WERI-Rb-1 (cell line): ENCODE results near the gene TXN2.

Source experiments
- DNase-seq: peaks from one replicate; pipeline ENCODE4 v3.0.0-alpha.2; 2020
- H3K27ac ChIP-seq: fragments of 250-450 bp; sonication (Bioruptor Pico); 2 replicates; pipeline ENCODE4 v1.5.1; 2020; ENCODE audit warnings: mild to moderate bottlenecking, moderate library complexity
- H3K27me3 ChIP-seq: fragments of 250-450 bp; sonication (Bioruptor Pico); 2 replicates; pipeline ENCODE4 v1.5.1; 2021; ENCODE audit warnings: mild to moderate bottlenecking, low read depth, moderate library complexity; ENCODE audit not compliant: insufficient read depth, severe bottlenecking
- H3K36me3 ChIP-seq: fragments of 250-450 bp; sonication (Bioruptor Pico); 2 replicates; pipeline ENCODE4 v1.5.1; 2020; ENCODE audit warnings: mild to moderate bottlenecking, moderate library complexity
- H3K4me3 ChIP-seq: 2 replicates; pipeline ENCODE4 v1.5.1; 2011; ENCODE audit warnings: low read depth, mild to moderate bottlenecking, control low read depth, low read length
- H3K9me3 ChIP-seq: fragments of 250-450 bp; sonication (Bioruptor Pico); 2 replicates; pipeline ENCODE4 v1.5.1; 2021; ENCODE audit warnings: mild to moderate bottlenecking, moderate library complexity; ENCODE audit not compliant: severe bottlenecking
- TF ChIP-seq, protein P1 (sequence below): IDR thresholded peaks from 2 replicates; pipeline ENCODE4 v1.5.1; 2011; ENCODE audit warnings: low read depth, mild to moderate bottlenecking, control low read depth, inconsistent platforms, low read length

TXN2 gene

DNA sequence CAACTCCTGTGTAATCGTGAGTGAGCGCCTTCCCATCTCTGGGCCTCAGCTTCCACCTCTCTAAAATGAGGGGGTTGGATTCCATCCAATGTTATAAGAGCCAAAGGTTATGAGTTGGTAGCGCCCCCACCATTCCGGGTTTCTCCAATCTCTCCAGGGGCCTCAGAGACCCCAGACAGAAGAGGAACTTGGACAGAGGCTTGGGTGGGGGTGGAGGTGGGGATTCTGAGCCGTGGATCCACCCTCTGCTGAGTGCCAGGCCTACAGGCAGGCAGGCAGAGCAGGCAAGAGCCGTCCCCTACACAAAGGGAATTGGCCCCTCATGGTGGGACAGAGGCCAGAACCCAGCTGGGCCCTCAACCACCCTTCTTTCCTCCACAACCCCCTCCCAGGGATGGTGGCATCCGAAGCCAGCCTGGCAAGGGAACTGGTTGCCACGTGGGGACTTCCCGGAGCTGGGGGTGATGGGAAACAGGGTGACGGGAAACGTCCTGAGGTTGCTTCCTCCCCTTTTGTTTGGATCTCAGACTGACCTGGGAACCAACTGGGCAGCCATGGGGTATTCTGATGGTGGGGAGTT, 31.8 kb downstream of the TXN2 start:
- DNase-seq, result no peak
- no peaks in the 10 kb centered on the region for H3K27me3 ChIP-seq

DNA sequence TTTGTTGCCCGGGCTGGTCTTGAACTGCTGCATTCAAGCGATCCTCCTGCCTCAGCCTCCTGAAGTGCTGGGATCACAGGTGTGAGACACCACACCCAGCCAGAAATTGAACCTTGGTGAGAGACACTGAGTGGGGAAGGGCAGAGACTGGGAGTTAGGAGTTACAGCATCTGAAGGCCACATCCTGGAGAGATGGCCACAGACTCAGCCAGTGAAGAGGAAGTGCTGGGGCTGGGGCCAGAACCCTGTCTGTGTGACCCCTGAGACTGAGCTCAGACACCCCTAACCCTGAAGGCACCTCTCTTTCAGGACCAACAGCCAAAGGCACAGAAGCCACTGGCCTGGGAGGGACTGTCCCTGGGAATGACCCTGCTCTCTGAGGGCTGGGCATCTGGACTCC, 33.8 kb downstream of the TXN2 start:
- TF ChIP-seq, protein P1, sequence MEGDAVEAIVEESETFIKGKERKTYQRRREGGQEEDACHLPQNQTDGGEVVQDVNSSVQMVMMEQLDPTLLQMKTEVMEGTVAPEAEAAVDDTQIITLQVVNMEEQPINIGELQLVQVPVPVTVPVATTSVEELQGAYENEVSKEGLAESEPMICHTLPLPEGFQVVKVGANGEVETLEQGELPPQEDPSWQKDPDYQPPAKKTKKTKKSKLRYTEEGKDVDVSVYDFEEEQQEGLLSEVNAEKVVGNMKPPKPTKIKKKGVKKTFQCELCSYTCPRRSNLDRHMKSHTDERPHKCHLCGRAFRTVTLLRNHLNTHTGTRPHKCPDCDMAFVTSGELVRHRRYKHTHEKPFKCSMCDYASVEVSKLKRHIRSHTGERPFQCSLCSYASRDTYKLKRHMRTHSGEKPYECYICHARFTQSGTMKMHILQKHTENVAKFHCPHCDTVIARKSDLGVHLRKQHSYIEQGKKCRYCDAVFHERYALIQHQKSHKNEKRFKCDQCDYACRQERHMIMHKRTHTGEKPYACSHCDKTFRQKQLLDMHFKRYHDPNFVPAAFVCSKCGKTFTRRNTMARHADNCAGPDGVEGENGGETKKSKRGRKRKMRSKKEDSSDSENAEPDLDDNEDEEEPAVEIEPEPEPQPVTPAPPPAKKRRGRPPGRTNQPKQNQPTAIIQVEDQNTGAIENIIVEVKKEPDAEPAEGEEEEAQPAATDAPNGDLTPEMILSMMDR, result no peak
- DNase-seq, result no peak
- no peak overlapping the region for H3K4me3 ChIP-seq
- H3K36me3 ChIP-seq, result no peaks in the 10 kb centered on the region
- no peaks in the 10 kb centered on the region for H3K27me3 ChIP-seq
- H3K9me3 ChIP-seq, result no peaks in the 10 kb centered on the region
- H3K27ac ChIP-seq, result no peak overlapping the region

More for the DNA sequence above, 31.8 kb downstream of the TXN2 start:
- H3K36me3 ChIP-seq, result no peaks in the 10 kb centered on the region
- TF ChIP-seq, protein P1, result no peak
- H3K27ac ChIP-seq, result no peak overlapping the region
- no peaks in the 10 kb centered on the region for H3K9me3 ChIP-seq
- H3K4me3 ChIP-seq, result no peak overlapping the region

DNA sequence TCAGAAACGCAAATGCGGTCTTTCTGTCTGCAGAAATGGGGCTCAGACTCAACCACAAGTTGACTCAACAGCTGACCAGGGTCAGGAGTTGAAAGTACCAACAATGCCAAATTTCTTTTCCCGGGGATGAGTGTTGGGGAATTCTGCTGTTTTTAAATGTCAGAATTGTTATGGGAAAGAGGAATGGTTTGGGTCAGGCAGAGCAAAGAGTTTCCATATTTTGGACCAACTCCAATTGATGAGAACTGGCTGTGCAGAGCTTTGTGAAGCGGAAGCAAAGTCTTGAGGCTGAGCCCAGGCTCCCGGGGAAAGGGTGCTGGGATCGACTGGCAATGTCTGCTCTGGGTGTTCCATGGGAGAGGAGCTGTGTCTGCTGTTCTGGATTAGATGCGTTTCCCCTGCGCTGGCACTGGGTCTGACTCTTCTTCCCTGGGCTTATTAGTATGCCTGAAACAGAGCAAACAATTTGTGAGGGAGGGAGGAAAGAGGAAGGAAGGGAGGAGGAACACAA, 36.2 kb downstream of the TXN2 start:
- TF ChIP-seq, protein P1, result no peak
- no peaks in the 10 kb centered on the region for H3K9me3 ChIP-seq
- DNase-seq, result no peak
- H3K27ac ChIP-seq, result no peak overlapping the region
- no peaks in the 10 kb centered on the region for H3K36me3 ChIP-seq
- no peak overlapping the region for H3K4me3 ChIP-seq
- H3K27me3 ChIP-seq, result no peaks in the 10 kb centered on the region

DNA sequence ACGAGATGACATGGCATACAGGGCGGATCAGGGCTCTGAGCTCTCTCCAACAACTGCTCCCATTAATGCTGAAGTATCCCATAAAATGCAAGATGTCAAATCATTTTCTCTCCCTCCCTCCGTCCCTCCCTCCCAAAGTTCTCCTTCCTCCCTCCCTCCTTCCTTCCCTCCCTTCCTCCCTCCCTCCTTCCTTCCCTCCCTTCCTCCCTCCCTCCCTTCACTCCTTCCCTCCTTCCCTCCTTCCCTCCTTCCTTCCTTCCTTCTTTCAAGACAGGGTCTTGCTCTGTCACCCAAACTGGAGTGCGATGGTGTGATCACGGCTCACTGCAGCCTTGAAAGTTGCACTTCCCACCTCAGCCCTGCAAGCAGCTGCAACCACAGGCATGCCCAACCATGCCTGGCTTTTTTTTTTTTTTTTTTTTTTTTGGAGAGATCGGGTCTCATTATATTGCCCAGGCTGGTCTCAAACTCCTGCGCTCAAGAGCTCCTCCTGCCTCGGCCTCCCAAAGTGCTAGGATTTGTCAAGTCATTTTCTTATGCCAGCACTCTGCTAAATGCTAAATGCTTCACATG, 38.2 kb downstream of the TXN2 start:
- DNase-seq, result no peak
- H3K27me3 ChIP-seq, result no peaks in the 10 kb centered on the region
- no peak overlapping the region for H3K27ac ChIP-seq
- TF ChIP-seq, protein P1, result no peak
- H3K4me3 ChIP-seq, result no peak overlapping the region
- no peaks in the 10 kb centered on the region for H3K36me3 ChIP-seq
- no peaks in the 10 kb centered on the region for H3K9me3 ChIP-seq

DNA sequence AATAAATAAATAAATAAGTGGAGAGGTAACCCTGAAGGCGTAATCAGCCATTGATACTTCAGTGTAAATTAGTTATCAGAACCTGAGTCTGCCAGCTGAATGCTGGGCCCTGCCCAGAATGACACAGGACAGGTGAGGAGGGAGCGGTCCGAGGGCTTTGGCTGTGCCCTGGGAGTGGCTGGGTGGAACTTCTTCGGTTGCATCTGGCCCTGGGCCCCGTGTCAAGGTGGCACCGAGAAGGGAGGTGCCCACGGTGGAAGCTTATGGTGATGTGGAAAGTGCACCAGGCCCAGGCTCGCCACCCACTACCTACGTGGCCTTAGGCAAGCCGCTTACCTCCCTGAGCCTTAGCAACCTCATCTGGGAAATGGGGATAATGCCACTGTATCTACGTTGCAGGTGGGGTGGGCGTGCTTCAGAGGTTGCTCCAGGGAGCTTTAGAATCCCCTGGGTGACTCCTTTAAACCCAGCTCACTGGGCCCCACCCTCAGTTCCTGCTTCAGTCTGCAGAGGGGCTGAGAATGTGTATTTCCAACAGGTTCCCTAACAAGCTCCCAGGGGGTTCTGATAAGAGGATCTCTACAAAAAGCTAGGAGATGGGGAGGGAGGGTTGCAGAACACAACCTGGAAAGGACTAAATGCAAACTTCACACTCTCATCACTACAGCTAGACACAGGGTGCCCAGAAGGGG, 38.8 kb downstream of the TXN2 start:
- Histone ChIP-seq H3K36me3 (no peaks in the 10 kb centered on the region), H3K4me3 (no peak overlapping the region), H3K27ac (no peak overlapping the region), H3K9me3 (no peaks in the 10 kb centered on the region), H3K27me3 (no peaks in the 10 kb centered on the region)
- TF ChIP-seq, protein P1, result no peak
- no peak for DNase-seq
